Measurements from ENCODE around the gene ARID5B. TPM values are rescaled to one million over a fixed set of nuclear protein-coding genes. Genes with fewer than 3 reads are reported as not detected.

Gene ARID5B
- total and polyA plus RNA-seq, 2 donors (not counting 3 experiments of a cell fraction or from before 2014, with no cell fraction given), result 5.6 to 8.9 TPM

DNA sequence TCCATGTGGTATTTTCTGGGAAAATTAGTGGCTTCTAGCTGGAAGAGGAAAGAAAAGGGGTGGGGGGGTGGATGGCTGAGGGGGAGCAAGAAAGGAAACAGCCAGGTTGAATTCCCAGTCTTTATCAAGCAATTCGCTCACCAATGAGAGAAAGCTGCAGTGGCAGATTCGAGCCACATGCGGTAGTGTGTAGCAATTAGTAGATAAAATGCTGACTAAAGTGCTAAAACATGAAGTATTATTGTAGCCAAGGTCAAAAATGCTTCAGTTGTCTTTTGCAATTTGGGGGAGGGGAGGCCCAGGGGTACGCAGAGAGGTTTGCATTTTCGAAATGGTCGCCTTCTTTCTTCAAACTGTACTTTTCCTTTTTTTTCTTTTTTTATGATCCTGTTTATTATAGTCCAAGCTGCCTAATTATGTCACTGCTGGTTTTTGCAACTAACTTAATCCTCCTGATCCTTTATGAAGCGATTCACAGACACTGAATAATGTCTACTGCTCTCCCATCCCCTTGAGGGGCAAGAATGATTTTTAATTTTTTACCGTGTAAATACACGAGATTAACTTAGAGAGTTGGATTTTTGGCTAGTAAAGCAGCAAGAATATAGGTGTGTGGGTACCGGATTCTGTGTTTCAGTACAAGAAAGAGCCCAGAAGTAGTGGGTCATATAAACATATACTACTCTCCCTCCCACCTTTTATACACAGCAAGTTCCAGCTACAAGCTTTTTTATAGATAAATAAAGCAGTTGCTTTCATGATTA is 3.6 kb upstream of the ARID5B start:
- FAIRE-seq (peak; percentile 80), DNase-seq (ENCODE audit: low read depth, low spot score) (peak; percentile 47)
- Histone ChIP-seq H3K27me3 (ENCODE audit: control insufficient read depth in 2 of 2, insufficient read depth in 2 of 2, low read length in 2 of 2) (no peaks in the 10 kb centered on the region), H3K79me2 (ENCODE audit: control insufficient read depth, insufficient read depth, low read length) (no peaks in the 10 kb centered on the region), H3K9me1 (replicated peaks; ENCODE audit: control insufficient read depth, extremely low read depth, insufficient read depth, low read length) (no peaks in the 10 kb centered on the region), H3K9me3 (replicated peaks; ENCODE audit: control insufficient read depth, insufficient read depth, low read length) (no peaks in the 10 kb centered on the region), H3K4me3 (replicated peaks in 1 of 3; ENCODE audit: insufficient read depth in 1 of 3, low read depth in 1 of 3, low read length in 3 of 3) (peak overlapping the region in 1 of 3 experiments; percentile 6), H3K4me1 (ENCODE audit: control insufficient read depth, extremely low read depth, insufficient read depth, low read length) (peaks cover 29% of the 10 kb centered on the region), H3K27ac (ENCODE audit: insufficient read depth, low read depth, low read length) (no peak overlapping the region), H3K9ac (replicated peaks; ENCODE audit: extremely low read depth, insufficient read depth, low read length) (no peak overlapping the region), H3K36me3 (ENCODE audit: control insufficient read depth in 2 of 2, extremely low read depth in 1 of 2, insufficient read depth in 2 of 2, low read length in 2 of 2) (no peaks in the 10 kb centered on the region), H4K20me1 (replicated peaks; ENCODE audit: control insufficient read depth, extremely low read depth, insufficient read depth, low read length) (no peaks in the 10 kb centered on the region), H2AFZ (ENCODE audit: low read depth, low read length) (peak overlapping the region; percentile 80), H3K4me2 (ENCODE audit: insufficient read depth, low read length) (peak overlapping the region; percentile 27)
- ChIA-PET CTCF (interaction anchor here (0.6 to 3.4 kb wide), 30 partner anchors 9 to 757 kb away, joined by 3 to 49 read pairs (median 6); no protein-coding TSS in a partner anchor), POLR2A (no interaction called here)
- intact Hi-C loops (cut with micrococcal nuclease) (loop anchor here (1.0 kb wide), 3 partner anchors 140 to 347 kb away; no protein-coding TSS in a partner anchor), dilution Hi-C loops (cut with MboI; ENCODE audit: extremely low pct_ligation_motif_present, low sequenced_read_pairs) (no loop called here)
- TF ChIP-seq, protein P1, sequence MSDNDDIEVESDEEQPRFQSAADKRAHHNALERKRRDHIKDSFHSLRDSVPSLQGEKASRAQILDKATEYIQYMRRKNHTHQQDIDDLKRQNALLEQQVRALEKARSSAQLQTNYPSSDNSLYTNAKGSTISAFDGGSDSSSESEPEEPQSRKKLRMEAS (IDR thresholded peaks at IDR 0.05; ENCODE audit: insufficient read depth, insufficient read length), result no peak
- TF ChIP-seq, protein P2, sequence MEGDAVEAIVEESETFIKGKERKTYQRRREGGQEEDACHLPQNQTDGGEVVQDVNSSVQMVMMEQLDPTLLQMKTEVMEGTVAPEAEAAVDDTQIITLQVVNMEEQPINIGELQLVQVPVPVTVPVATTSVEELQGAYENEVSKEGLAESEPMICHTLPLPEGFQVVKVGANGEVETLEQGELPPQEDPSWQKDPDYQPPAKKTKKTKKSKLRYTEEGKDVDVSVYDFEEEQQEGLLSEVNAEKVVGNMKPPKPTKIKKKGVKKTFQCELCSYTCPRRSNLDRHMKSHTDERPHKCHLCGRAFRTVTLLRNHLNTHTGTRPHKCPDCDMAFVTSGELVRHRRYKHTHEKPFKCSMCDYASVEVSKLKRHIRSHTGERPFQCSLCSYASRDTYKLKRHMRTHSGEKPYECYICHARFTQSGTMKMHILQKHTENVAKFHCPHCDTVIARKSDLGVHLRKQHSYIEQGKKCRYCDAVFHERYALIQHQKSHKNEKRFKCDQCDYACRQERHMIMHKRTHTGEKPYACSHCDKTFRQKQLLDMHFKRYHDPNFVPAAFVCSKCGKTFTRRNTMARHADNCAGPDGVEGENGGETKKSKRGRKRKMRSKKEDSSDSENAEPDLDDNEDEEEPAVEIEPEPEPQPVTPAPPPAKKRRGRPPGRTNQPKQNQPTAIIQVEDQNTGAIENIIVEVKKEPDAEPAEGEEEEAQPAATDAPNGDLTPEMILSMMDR (IDR thresholded peaks at IDR 0.05; ENCODE audit: extremely low read depth in 1 of 2, insufficient read depth in 1 of 2, low read depth in 1 of 2, low read length in 2 of 2), result peak in 1 of 2 donors; percentile 48
- no TSS peak for BruUV-seq (replicated peaks)

DNA sequence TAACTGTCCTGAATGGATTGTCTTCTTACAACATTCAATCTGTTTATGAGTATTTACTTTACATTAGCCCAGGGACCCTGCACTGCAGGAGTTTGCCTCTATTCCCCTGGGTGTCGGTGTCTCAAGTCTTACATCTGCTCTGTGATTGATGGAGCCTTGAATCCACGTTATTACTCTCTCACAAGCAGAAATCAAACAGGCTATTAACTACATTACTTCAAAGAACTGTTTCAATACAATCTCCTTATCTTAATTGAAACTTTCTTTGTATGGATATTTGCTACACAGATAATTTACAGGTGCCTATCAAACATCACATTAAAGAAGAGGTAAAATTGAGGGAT is 3.1 kb upstream of the ARID5B start:
- Histone ChIP-seq H3K4me1 (ENCODE audit: control insufficient read depth, extremely low read depth, insufficient read depth, low read length) (peaks cover 29% of the 10 kb centered on the region), H3K9me3 (replicated peaks; ENCODE audit: control insufficient read depth, insufficient read depth, low read length) (no peaks in the 10 kb centered on the region), H3K9me1 (replicated peaks; ENCODE audit: control insufficient read depth, extremely low read depth, insufficient read depth, low read length) (no peaks in the 10 kb centered on the region), H3K9ac (replicated peaks; ENCODE audit: extremely low read depth, insufficient read depth, low read length) (no peak overlapping the region), H3K4me2 (ENCODE audit: insufficient read depth, low read length) (peak overlapping the region; percentile 98), H3K27me3 (ENCODE audit: control insufficient read depth in 2 of 2, insufficient read depth in 2 of 2, low read length in 2 of 2) (no peaks in the 10 kb centered on the region), H3K4me3 (replicated peaks in 1 of 3; ENCODE audit: insufficient read depth in 1 of 3, low read depth in 1 of 3, low read length in 3 of 3) (no peak overlapping the region), H3K27ac (ENCODE audit: insufficient read depth, low read depth, low read length) (peak overlapping the region; percentile 94), H2AFZ (ENCODE audit: low read depth, low read length) (no peak overlapping the region), H4K20me1 (replicated peaks; ENCODE audit: control insufficient read depth, extremely low read depth, insufficient read depth, low read length) (no peaks in the 10 kb centered on the region), H3K36me3 (ENCODE audit: control insufficient read depth in 2 of 2, extremely low read depth in 1 of 2, insufficient read depth in 2 of 2, low read length in 2 of 2) (no peaks in the 10 kb centered on the region), H3K79me2 (ENCODE audit: control insufficient read depth, insufficient read depth, low read length) (no peaks in the 10 kb centered on the region)
- ChIA-PET POLR2A (interaction anchor here (1.2 kb wide), 1 partner anchor 94 kb away, joined by 5 read pairs; no protein-coding TSS in a partner anchor), CTCF (interaction anchor here (1.0 to 3.4 kb wide), 17 partner anchors 12 to 757 kb away, joined by 3 to 49 read pairs (median 6); no protein-coding TSS in a partner anchor)
- TF ChIP-seq, protein P1 (IDR thresholded peaks at IDR 0.05; ENCODE audit: insufficient read depth, insufficient read length), result no peak
- TF ChIP-seq POLR2AphosphoS5 (IDR thresholded peaks at IDR 0.05; ENCODE audit: insufficient read depth, low read depth, low read length) (no peak), JUN (IDR thresholded peaks at IDR 0.05; ENCODE audit: borderline replicate concordance, insufficient read depth, insufficient read length, low read depth) (no peak), FOS (IDR thresholded peaks at IDR 0.05; ENCODE audit: borderline replicate concordance, insufficient read depth, low read length) (no peak), EZH2 (IDR thresholded peaks at IDR 0.05; ENCODE audit: borderline replicate concordance, low read depth, low read length, severe bottlenecking) (no peak), GATA2 (IDR thresholded peaks at IDR 0.05; ENCODE audit: insufficient read depth, insufficient read length, low read depth, low read length) (no peak), POLR2A (IDR thresholded peaks at IDR 0.05; ENCODE audit: low read depth, low read length) (no peak), MYC (IDR thresholded peaks at IDR 0.05; ENCODE audit: low read depth, low read length) (no peak)
- TF ChIP-seq, protein P2 (IDR thresholded peaks at IDR 0.05; ENCODE audit: extremely low read depth in 1 of 2, insufficient read depth in 1 of 2, low read depth in 1 of 2, low read length in 2 of 2), result no peak
- no peak for DNase-seq (ENCODE audit: low read depth, low spot score)
- FAIRE-seq, result no peak
- dilution Hi-C loops (cut with MboI; ENCODE audit: extremely low pct_ligation_motif_present, low sequenced_read_pairs), result no loop called here
- BruUV-seq (replicated peaks), result no TSS peak
- intact Hi-C loops (cut with micrococcal nuclease), result no loop called here

Measured in endothelial cell of umbilical vein (primary cell).